GM10266 (cell line): ENCODE results near the gene TMEM179.
"Not testable (repeated sequence)": the region's sequence is repeated elsewhere in the genome, so short reads cannot be mapped to it uniquely, and the experiment has no call there.

Source experiments
- DNase-seq: peaks from one replicate; pipeline ENCODE4 v3.0.0; 2012; ENCODE audit errors: extremely low spot score
- CTCF ChIP-seq: IDR thresholded peaks from 2 replicates; pipeline ENCODE4 v1.5.1; 2012; ENCODE audit warnings: mild to moderate bottlenecking, low read depth; ENCODE audit not compliant: control insufficient read depth, insufficient read depth; ENCODE audit errors: missing control alignments

Gene TMEM179

GRCh38 chr14:104585966-104586697 is 18.4 kb downstream of the TMEM179 start:
- no peak for DNase-seq
- no peak for TF ChIP-seq CTCF

GRCh38 chr14:104584557-104584956 is 20.0 kb downstream of the TMEM179 start:
- DNase-seq, result no peak
- TF ChIP-seq CTCF, result no peak

GRCh38 chr14:104583424-104584306 is 20.9 kb downstream of the TMEM179 start:
- no peak for DNase-seq
- no peak for TF ChIP-seq CTCF

- no peak for DNase-seq
- TF ChIP-seq CTCF, result no peak
Observed at GRCh38 chr14:104582662-104583061, 21.9 kb downstream of the TMEM179 start.

GRCh38 chr14:104582005-104582404 is 22.6 kb downstream of the TMEM179 start:
- DNase-seq, result no peak
- no peak for TF ChIP-seq CTCF

- no peak for TF ChIP-seq CTCF
- DNase-seq, result no peak
Observed at GRCh38 chr14:104581521-104581920, 23.1 kb downstream of the TMEM179 start.

- DNase-seq, result no peak
- no peak for TF ChIP-seq CTCF
Observed at GRCh38 chr14:104580961-104581360, 23.6 kb downstream of the TMEM179 start.

- DNase-seq, result not testable (repeated sequence)
Observed at GRCh38 chr14:104579939-104580338, 24.6 kb downstream of the TMEM179 start.
